Measurements from ENCODE around the gene TPCN2. TPM values are rescaled to one million over a fixed set of nuclear protein-coding genes. Genes with fewer than 3 reads are reported as not detected.
A peak's percentile ranks its signal among the peaks of the same experiment; 100 is the strongest.
"Not testable (repeated sequence)": the region's sequence is repeated elsewhere in the genome, so short reads cannot be mapped to it uniquely, and the experiment has no call there.

TPCN2 gene
- total RNA-seq, 4 donors from 2014 or later, result 5.6 to 54.6 (median 17.7) TPM

DNA sequence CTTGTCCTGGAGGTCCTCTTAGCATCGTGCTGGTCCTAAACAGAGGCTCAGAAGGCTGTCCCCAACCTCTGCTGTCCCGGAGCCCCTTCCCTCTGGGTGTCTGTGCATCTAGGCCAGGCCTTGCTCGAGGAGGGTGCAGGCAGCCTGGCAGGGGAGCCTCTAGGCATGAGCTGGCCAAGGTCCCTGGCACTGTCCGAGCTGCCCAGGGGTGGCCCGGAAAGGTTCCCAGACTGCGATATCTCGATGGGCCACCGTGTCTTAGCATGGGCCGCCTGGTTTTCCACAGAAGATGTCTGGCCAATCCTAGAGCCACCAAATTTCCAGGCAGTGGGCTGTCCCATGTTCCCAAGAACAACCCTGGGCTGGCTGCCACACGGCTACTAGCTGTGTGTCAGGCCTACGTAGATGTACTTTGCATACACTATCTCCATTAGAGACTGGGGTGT is 82.4 kb downstream of the TPCN2 start:
- no peak overlapping the region for H3K4me3 ChIP-seq
- no peak for TF ChIP-seq POLR2A (IDR thresholded peaks at IDR 0.05)
- TF ChIP-seq, protein P1, sequence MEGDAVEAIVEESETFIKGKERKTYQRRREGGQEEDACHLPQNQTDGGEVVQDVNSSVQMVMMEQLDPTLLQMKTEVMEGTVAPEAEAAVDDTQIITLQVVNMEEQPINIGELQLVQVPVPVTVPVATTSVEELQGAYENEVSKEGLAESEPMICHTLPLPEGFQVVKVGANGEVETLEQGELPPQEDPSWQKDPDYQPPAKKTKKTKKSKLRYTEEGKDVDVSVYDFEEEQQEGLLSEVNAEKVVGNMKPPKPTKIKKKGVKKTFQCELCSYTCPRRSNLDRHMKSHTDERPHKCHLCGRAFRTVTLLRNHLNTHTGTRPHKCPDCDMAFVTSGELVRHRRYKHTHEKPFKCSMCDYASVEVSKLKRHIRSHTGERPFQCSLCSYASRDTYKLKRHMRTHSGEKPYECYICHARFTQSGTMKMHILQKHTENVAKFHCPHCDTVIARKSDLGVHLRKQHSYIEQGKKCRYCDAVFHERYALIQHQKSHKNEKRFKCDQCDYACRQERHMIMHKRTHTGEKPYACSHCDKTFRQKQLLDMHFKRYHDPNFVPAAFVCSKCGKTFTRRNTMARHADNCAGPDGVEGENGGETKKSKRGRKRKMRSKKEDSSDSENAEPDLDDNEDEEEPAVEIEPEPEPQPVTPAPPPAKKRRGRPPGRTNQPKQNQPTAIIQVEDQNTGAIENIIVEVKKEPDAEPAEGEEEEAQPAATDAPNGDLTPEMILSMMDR (IDR thresholded peaks at IDR 0.05), result no peak
- H3K9me3 ChIP-seq, result no peaks in the 10 kb centered on the region
- H3K27me3 ChIP-seq, result no peaks in the 10 kb centered on the region
- intact Hi-C loops (cut with DNase I; ENCODE audit: low total_unique reads), result no loop called here
- no peak for DNase-seq
- no peaks in the 10 kb centered on the region for H3K36me3 ChIP-seq
- peaks cover 0 to 4% of the 10 kb centered on the region in 2 donors for H3K4me1 ChIP-seq
- no peak overlapping the region for H3K27ac ChIP-seq

DNA sequence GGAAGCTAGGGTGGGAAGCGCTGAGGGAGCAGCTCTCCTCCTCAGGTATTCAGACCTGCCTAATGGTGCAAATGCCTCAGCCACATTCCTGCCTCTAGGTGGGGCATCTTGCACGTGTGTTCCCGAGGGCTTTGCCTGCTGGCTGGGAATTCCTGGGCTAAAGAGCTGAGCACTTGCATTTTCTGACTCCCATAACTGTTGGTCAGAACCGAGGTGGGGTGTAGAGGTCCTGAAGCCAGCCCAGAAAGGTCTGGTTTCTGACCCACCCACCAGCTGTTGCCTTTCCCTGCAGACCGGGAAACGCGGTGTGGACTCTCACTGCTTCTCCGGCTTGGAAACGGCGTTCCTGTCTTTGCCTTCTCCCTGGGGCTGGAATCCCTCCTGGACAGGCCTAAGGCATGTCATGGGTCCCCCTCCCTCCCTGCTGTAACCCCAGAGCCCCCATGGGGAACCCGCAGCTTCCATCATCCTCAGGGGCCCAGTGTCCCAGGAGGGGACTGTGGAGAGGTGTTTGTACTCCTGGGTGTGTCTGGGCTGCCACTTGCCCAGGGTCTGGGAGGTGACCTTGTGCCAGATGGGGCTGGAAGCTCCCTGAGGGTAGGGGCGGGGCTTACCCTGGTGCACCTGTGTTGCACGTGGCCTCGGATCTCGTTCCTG is 83.0 kb downstream of the TPCN2 start:
- no peak for TF ChIP-seq POLR2A (IDR thresholded peaks at IDR 0.05)
- TF ChIP-seq, protein P1 (IDR thresholded peaks at IDR 0.05), result peak; percentile 61 to 74 (median 71)
- intact Hi-C loops (cut with DNase I; ENCODE audit: low total_unique reads), result no loop called here
- Histone ChIP-seq H3K4me1 (peaks cover 0 to 4% of the 10 kb centered on the region in 2 donors), H3K27ac (no peak overlapping the region), H3K4me3 (no peak overlapping the region), H3K9me3 (no peaks in the 10 kb centered on the region), H3K36me3 (no peaks in the 10 kb centered on the region), H3K27me3 (no peaks in the 10 kb centered on the region)
- peak; percentile 43 to 57 for DNase-seq

DNA sequence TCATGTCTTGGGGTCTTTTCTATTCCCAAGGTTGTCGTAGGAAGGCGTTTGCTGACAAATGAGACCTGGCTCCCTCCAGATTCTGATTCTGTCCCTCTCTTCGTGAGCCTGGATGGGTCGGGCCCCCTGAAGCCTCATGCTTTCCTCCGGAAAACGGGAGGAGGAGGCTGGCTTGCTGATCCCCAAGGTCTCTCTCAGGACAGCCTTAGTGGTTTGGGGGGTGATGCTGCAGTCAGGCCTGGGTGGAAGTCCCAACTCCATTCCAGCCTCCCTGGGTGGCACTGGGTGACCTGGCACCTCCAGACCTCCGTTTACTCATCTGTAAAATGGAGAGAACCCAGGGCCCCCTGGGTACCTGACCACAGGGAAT is 83.6 kb downstream of the TPCN2 start:
- H3K4me1 ChIP-seq, result peaks cover 0 to 4% of the 10 kb centered on the region in 2 donors
- H3K27me3 ChIP-seq, result no peaks in the 10 kb centered on the region
- no peak overlapping the region for H3K27ac ChIP-seq
- H3K9me3 ChIP-seq, result no peaks in the 10 kb centered on the region
- no peak overlapping the region for H3K4me3 ChIP-seq
- no peaks in the 10 kb centered on the region for H3K36me3 ChIP-seq
- TF ChIP-seq, protein P1 (IDR thresholded peaks at IDR 0.05), result no peak
- no peak for TF ChIP-seq POLR2A (IDR thresholded peaks at IDR 0.05)
- DNase-seq, result no peak
- intact Hi-C loops (cut with DNase I; ENCODE audit: low total_unique reads), result no loop called here

DNA sequence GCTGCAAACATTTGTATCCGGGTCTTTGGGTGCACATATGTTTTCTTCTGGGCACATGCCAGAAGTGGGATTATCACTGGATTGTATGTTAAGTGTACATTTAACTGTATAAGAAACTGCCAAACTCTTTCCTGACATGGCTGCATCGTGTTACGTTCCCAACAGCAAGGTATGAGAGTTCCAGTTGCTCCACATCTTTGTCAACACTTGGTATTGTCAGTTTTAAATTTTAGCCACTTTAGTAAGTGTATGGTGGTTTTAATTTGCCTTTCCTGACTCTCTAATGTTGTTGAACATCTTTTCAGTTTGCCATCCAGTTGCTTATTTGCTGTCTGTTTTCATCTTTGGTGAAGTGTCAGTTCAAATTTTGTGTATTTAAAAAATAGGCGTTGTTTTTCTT is 84.5 kb downstream of the TPCN2 start:
- Histone ChIP-seq H3K4me3 (no peak overlapping the region), H3K27me3 (no peaks in the 10 kb centered on the region), H3K9me3 (no peaks in the 10 kb centered on the region), H3K36me3 (no peaks in the 10 kb centered on the region), H3K27ac (no peak overlapping the region), H3K4me1 (peaks cover 0 to 4% of the 10 kb centered on the region in 2 donors)
- no peak for TF ChIP-seq POLR2A (IDR thresholded peaks at IDR 0.05)
- TF ChIP-seq, protein P1 (IDR thresholded peaks at IDR 0.05), result no peak
- no peak for DNase-seq
- intact Hi-C loops (cut with DNase I; ENCODE audit: low total_unique reads), result no loop called here

DNA sequence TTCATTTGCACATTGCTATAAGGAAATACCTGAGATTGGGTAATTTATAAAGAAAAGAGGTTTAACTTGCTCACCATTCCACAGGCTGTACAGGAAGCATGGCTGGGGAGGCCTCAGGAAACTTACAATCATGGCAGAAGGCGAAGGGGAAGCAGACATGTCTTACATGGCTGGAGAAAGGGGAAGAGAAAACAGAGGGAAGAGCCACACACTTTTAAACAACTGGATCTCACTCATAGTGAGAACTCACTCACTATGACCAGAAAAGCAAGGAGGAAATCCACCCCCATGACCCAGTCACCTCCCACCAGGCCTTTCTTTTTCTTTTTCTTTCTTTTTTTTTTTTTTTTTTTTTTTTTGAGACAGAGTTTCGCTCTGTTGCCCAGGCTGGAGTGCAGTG is 85.5 kb downstream of the TPCN2 start:
- DNase-seq; H3K36me3 ChIP-seq; H3K4me3 ChIP-seq; intact Hi-C loops (cut with DNase I; ENCODE audit: low total_unique reads); H3K27me3 ChIP-seq; H3K27ac ChIP-seq; H3K9me3 ChIP-seq; H3K4me1 ChIP-seq: not testable (repeated sequence)
